HG03558 (cell line): ENCODE data around the gene GTF3C2.
"Not testable (repeated sequence)": the region's sequence is repeated elsewhere in the genome, so short reads cannot be mapped to it uniquely, and the experiment has no call there.

Experiments
- ATAC-seq: cut with Tn5 transposase; IDR thresholded peaks from one replicate; pipeline ENCODE4 v1.9.1; 2021; ENCODE audit warnings: moderate number of reproducible peaks; ENCODE audit not compliant: unreplicated experiment; ENCODE audit errors: extremely low read depth

GTF3C2 gene

GRCh38 chr2:27322766-27323595 is 33.6 kb downstream of the GTF3C2 start, which contains the start of gene MPV17:
TSS of gene MPV17 (minus strand) at chr2:27323097. CDS start at chr2:27322517, 580 bp downstream.
- ATAC-seq, result peak; percentile 61

DNA sequence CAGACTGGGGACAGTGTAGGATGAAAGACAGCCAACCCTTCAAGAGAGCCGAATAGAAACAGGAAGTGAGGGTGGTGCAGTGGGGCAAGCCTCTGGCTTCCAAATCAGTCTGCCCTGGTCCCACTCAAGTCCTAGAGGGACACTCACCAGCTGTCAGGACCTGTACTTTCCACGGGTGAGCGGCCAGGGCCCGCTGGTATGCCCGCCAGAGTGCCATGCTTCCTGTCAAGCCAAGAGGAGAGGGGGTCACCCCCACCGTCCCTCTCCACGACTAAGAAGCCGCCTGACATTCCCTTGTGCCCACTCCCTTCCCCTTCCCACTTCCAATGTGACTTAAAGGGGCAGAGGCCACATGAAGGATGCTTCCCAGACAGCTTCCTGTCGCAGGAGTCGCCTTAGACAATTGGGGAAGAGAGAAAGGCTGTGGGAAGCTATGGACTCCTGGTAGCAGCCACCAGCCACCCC is 34.2 kb downstream of the GTF3C2 start:
- no peak for ATAC-seq

DNA sequence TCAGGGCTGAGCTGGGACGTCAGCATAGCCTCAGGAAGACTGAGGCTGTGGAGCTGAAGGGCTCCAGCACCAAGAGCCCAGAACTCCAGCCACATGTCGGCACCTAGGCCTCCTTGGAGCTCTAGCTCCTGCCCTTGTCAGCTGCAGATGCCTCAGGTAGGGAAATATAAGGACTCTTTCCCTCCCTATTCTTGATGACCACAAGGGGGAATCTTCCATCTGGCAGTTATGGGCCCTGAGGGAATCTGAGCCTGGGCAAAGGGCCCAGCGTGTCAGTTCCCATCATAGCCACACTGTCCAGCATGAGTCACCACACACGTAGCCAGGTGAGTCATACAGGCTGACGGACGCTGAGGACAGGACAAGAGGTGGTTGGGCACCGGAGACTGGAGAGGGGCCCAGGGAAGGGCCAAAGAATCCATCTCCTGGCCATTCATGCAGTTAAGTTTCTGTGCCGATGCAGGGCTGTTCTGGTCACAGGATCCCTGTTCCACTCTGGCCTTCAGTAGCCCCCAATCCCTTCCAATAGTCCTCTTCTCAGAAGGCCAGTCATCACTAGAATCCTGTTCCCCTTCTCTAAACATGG is 35.5 kb downstream of the GTF3C2 start:
- no peak for ATAC-seq

- ATAC-seq, result not testable (repeated sequence)
Observed at GRCh38 chr2:27319839-27320238, 36.7 kb downstream of the GTF3C2 start.

DNA sequence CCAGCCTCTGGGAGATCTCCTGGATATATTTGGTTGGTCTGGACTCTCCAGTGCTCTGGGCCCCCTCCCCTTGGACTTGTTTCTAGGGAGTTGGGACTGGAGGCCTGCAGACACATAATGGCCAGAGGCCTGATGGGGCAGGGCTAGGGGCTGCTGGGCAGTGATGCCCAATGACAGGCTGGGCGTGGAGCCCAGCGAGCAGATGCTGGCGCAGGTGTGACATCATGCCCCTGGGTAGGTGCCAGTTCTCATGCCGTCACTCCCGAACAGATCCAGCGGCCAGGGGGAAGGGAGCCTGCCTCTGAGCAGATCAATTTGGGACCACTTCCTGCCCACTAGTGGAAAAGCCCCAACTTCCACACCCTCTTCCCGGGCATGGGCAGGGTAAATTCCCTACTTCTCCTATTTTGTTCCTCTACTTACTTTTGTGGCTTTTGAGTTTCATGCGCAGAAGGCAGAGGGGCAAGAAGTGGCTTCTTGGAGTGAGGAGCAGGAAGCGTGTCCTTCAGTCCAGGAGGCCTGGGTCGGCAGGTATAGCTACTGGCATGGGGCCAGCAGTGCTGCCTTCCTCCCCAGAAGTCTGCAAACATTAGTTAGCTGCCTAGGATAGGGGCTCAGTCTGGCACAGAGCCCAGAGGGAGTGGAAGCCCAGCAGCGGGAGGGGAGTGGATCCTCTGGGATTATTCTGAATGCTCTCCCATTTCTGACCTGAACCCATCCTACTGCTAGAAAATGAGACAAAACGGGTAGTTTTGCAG is 39.7 kb downstream of the GTF3C2 start:
- ATAC-seq, result no peak

GRCh38 chr2:27315122-27315521 is 41.4 kb downstream of the GTF3C2 start:
- ATAC-seq, result no peak

- no peak for ATAC-seq
Observed at GRCh38 chr2:27314709-27315108, 41.9 kb downstream of the GTF3C2 start.

DNA sequence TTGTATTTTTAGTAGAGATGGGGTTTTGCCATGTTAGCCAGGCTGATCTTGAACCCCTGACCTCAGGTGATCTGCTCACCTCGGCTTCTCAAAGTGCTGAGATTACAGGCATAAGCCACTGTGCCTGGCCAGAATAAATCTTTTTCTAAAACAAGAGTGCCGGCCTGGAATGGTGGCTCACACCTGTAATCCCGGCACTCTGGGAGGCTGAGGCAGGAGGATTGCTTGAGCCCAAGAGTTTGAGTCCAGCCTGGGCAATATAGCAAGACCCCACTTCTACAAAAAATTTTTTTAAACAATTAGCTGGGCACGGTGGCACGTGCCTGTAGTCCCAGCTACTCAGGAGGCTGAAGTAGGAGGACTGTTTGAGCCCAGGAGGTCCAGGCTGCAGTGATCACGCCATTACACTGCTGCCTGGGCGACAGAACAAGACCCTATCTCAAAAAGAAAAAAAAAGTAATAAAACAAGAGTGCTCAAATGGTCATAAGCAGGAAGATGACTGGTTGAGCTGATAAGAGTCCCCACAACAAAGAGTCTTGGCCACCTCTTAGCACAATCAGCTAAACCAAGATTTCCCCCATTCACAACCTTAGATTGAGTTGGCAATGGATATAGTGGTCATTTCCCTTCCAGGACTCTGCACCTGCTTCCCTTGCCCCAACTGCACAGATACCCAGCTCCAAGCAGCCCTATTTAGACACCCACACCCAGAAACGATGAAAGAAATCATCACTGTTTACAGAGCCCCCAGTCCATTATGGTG is 42.5 kb downstream of the GTF3C2 start:
- ATAC-seq, result no peak

DNA sequence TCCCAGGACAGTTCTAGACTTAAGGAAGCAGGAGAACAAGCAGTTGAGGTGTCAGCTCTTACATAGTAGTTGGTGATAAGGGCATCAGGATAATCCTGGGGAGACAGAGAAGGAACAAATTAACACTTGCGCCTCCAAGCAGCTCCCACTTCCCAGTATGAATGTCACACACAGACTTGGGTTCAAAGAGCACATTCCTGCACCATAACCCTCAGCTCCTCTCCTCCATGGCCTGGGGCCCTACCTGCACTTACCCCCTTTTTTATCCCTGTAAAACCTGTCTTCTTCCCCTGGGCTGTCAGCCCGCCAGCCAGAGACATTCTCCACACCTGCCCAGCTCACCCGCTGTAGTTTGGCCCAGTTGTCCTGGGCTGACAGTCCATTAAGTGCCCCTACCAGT is 44.4 kb downstream of the GTF3C2 start:
- no peak for ATAC-seq

GRCh38 chr2:27309651-27310050 is 46.9 kb downstream of the GTF3C2 start:
- ATAC-seq, result no peak

- no peak for ATAC-seq
Observed at GRCh38 chr2:27308359-27308881, 48.1 kb downstream of the GTF3C2 start, which contains the start of gene UCN. TSS of gene UCN (minus strand) at chr2:27308445. CDS start at chr2:27307895, 550 bp downstream.

- ATAC-seq, result no peak
Observed at GRCh38 chr2:27307545-27308358, 48.8 kb downstream of the GTF3C2 start.

- ATAC-seq, result no peak
Observed at GRCh38 chr2:27307287-27307544, 49.3 kb downstream of the GTF3C2 start.

DNA sequence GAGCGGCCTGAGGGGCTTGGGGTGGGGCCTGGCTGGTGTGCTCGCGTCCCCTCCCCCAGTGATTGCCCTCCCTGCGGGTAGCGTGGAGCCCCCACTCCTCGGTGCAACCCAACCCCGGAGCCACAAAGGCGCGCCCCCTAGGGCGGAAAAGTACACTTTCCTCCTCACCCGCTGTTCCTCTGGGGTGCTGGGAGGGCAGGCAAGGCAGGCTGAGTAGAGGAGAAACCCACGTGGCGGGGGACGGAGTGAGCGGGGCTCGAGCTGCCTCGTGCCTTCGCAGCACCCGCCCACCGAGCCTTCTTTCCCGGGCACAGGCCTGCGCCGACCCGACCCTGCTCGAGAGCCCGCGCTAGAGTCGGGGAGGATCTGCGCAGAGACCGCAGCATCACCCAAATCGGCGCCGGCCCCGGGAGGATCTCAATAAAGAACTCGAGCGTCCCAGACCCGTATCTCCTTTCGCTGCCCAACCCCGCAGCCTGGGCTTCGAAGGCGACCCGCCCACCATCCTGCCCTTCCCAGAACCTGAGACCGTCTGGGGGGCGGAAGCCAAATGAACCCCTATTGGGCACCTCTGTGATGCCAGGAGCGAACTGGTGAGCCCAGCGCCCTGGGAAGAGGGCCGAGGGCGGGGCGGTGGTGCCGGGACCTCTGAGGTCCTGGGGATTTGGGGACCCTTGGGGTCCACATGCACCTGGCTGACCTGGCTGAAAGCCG is 49.8 kb downstream of the GTF3C2 start:
- ATAC-seq, result no peak

DNA sequence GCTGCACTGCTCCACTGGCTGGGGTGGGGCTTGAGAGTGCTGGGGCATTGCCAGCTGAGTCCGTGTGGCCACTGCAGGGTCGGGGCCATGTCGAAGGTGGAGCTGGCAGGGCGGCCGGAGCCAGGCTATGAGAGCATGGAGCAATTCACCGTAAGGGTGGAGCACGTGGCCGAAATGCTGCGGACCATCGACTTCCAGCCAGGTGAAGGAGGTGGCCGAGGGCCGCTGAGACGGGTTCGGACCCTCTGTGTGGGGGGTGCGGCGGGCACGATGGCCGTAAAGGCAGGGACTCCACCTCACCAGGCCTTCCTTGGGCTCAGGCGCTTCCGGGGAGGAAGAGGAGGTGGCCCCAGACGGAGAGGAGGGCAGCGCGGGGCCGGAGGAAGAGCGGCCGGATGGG is 50.4 kb downstream of the GTF3C2 start:
- ATAC-seq, result no peak

- no peak for ATAC-seq
Observed at GRCh38 chr2:27305516-27305915, 51.0 kb downstream of the GTF3C2 start.

- ATAC-seq, result no peak
Observed at GRCh38 chr2:27304488-27305240, 51.9 kb downstream of the GTF3C2 start.
